AG04450 (cell line): Measurements from ENCODE around the gene HIBADH. TPM values are rescaled to one million over a fixed set of nuclear protein-coding genes. Genes with fewer than 3 reads are reported as not detected.

Experiments
- CTCF ChIA-PET: fragments of 300-600, 350-600 bp; formaldehyde crosslinking; extraction: SDS; loops from one replicate; lab custom pipeline; 2022; ENCODE audit warnings: antibody characterized with exemption, inconsistent platforms; lab: Charles Lee
- POLR2A ChIA-PET: fragments of 350-600 bp; formaldehyde crosslinking; extraction: SDS; loops from one replicate; lab custom pipeline; 2021; ENCODE audit warnings: antibody characterized with exemption, inconsistent platforms; lab: Yijun Ruan, JAX
- DNase-seq: peaks from one replicate; pipeline ENCODE4 v3.0.0-alpha.2; 2011; ENCODE audit warnings: low read depth, low spot score
- H3K27ac ChIP-seq: one replicate; pipeline ENCODE4 v1.5.1; 2012; ENCODE audit warnings: low read depth, low read length, control low read depth
- H3K27me3 ChIP-seq: one replicate; pipeline ENCODE4 v1.6.0; 2012; ENCODE audit warnings: low read length; ENCODE audit not compliant: control insufficient read depth, insufficient read depth
- H3K4me3 ChIP-seq: 2 replicates; pipeline ENCODE4 v1.5.1; 2011; ENCODE audit warnings: mild to moderate bottlenecking, low read depth, low read length, control low read depth
- H3K9me3 ChIP-seq: 2 replicates; pipeline ENCODE4 v1.5.1; 2012; ENCODE audit warnings: low read length; ENCODE audit not compliant: control insufficient read depth, insufficient read depth
- CTCF ChIP-seq: IDR thresholded peaks from 2 replicates; pipeline ENCODE4 v1.5.1; 2011; ENCODE audit warnings: low read depth, low read length, control low read depth, inconsistent platforms
- polyA plus RNA-seq: library from polyadenylated mRNA; depleted of rRNA; stranded (reverse); fragments of >200 nt; gene quantifications from 2 replicates; pipeline ENCODE4 v1.2.3, GENCODE V29; 2011

HIBADH gene
- polyA plus RNA-seq, 1 experiment, result 86.3 TPM

- Histone ChIP-seq H3K4me3 (no peak overlapping the region), H3K27me3 (no peaks in the 10 kb centered on the region), H3K27ac (no peak overlapping the region), H3K9me3 (no peaks in the 10 kb centered on the region; the same call in 1 of the 2 replicates)
- ChIA-PET POLR2A (no interaction called here), CTCF (no interaction called here)
- no peak for DNase-seq
- no peak for TF ChIP-seq CTCF
Observed at GRCh38 chr7:27671675-27672074, 9.0 kb upstream of the HIBADH start.

- H3K27ac ChIP-seq, result no peak overlapping the region
- DNase-seq, result no peak
- ChIA-PET POLR2A (no interaction called here), CTCF (no interaction called here)
- H3K4me3 ChIP-seq, result no peak overlapping the region
- H3K9me3 ChIP-seq, result no peaks in the 10 kb centered on the region
- H3K27me3 ChIP-seq, result no peaks in the 10 kb centered on the region
- no peak for TF ChIP-seq CTCF
Observed at GRCh38 chr7:27670676-27671075, 8.0 kb upstream of the HIBADH start.

- ChIA-PET CTCF (no interaction called here), POLR2A (no interaction called here)
- Histone ChIP-seq H3K27me3 (no peaks in the 10 kb centered on the region), H3K9me3 (no peaks in the 10 kb centered on the region), H3K27ac (no peak overlapping the region), H3K4me3 (no peak overlapping the region)
- no peak for DNase-seq
- no peak for TF ChIP-seq CTCF
Observed at GRCh38 chr7:27670177-27670576, 7.5 kb upstream of the HIBADH start.

- no peak for TF ChIP-seq CTCF
- DNase-seq, result no peak
- Histone ChIP-seq H3K9me3 (no peaks in the 10 kb centered on the region; the same call in 1 of the 2 replicates), H3K4me3 (no peak overlapping the region), H3K27me3 (no peaks in the 10 kb centered on the region), H3K27ac (no peak overlapping the region)
- CTCF ChIA-PET, result no interaction called here
- POLR2A ChIA-PET, result no interaction called here
Observed at GRCh38 chr7:27665531-27665930, 2.8 kb upstream of the HIBADH start.

- Histone ChIP-seq H3K9me3 (no peaks in the 10 kb centered on the region; the same call in 1 of the 2 replicates), H3K27ac (no peak overlapping the region), H3K4me3 (no peak overlapping the region), H3K27me3 (no peaks in the 10 kb centered on the region)
- POLR2A ChIA-PET, result no interaction called here
- CTCF ChIA-PET, result no interaction called here
- TF ChIP-seq CTCF, result no peak
- no peak for DNase-seq
Observed at GRCh38 chr7:27663989-27664331, 1.3 kb upstream of the HIBADH start.
